ACC112 (cell line): Measurements from ENCODE around the gene ASNSD1.

Experiments used
- H2AFZ ChIP-seq: fragments of 200-600 bp; sonication (generic); one replicate; pipeline ENCODE4 v1.6.0; 2017; ENCODE audit warnings: antibody characterized with exemption, low read length; ENCODE audit not compliant: unreplicated experiment
- H3K27ac ChIP-seq: fragments of 200-600 bp; sonication (generic); 2 replicates; pipeline ENCODE4 v1.5.1; 2014; ENCODE audit warnings: low read depth, mild to moderate bottlenecking, antibody characterized with exemption, low read length, moderate library complexity
- H3K27me3 ChIP-seq: fragments of 200-600 bp; sonication (generic); 2 replicates; pipeline ENCODE4 v1.6.1; 2014; ENCODE audit warnings: mild to moderate bottlenecking, antibody characterized with exemption, low read length, moderate library complexity, mixed read lengths; ENCODE audit not compliant: insufficient read depth
- H3K36me3 ChIP-seq: fragments of 200-600 bp; sonication (generic); 2 replicates; pipeline ENCODE4 v1.6.1; 2016; ENCODE audit warnings: mild to moderate bottlenecking, antibody characterized with exemption, low read length, moderate library complexity, mixed read lengths; ENCODE audit not compliant: insufficient read depth
- H3K4me1 ChIP-seq: fragments of 200-600 bp; sonication (generic); one replicate; pipeline ENCODE4 v1.6.1; 2016; ENCODE audit warnings: low read length, mixed read lengths; ENCODE audit not compliant: insufficient read depth, unreplicated experiment, control insufficient read depth
- H3K4me3 ChIP-seq: fragments of 200-600 bp; sonication (generic); 2 replicates; pipeline ENCODE4 v1.5.1; 2014; ENCODE audit warnings: mild to moderate bottlenecking, low read depth, low read length
- H3K79me2 ChIP-seq: fragments of 200-600 bp; sonication (generic); one replicate; pipeline ENCODE4 v1.6.0; 2016; ENCODE audit warnings: low read length; ENCODE audit not compliant: control insufficient read depth, unreplicated experiment, insufficient read depth

The ASNSD1 gene

DNA sequence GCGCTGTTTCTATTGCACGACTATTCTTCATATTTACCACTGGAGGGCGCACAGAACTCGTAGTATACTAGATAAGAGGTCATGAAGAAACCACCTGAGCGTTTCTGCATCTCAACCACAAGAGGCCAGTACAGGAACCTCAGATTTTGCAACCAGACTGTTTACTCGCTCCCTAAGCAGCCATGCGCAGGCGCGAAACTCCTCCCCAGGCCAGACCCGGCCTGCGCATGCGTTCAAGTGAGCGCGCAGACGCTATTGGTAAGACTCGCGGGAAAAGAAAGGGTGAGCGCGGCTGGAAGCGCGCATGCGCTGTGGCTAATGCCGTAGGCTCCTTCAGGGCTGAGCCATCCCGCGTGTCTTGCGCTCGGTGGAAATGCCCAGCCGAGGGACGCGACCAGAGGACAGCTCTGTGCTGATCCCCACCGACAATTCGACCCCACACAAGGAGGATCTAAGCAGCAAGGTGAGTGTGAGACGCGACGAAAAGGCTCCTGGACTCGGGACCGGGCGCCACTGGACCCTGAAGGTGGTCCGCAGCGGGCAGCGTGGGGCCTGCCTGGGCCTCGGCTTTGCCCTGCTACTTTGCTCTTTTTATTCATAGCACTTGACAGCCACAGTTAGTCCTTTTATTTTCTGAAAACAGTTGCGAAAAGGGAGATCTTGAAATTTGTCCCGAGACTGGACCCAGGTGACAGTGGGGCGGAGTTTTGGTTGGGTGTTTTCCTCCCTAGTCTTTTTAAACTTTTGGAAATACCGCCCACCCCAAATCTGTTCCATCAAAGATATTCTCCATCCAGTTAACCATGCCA is at the start of gene ASNSD1:
Gene ASNSD1, plus strand, starts transcription at position 312 of the 809 bp plus-strand sequence. CDS start 4,674 bp downstream, outside the sequence.
- Histone ChIP-seq H3K79me2 (peaks cover 32% of the 10 kb centered on the region), H3K4me3 (peak within 1 kb of the TSS; percentile 92), H2AFZ (peak within 1 kb of the TSS; percentile 95), H3K36me3 (peaks cover 8% of the 10 kb centered on the region; the same call in 1 of the 2 replicates), H3K27ac (no peak within 1 kb of the TSS), H3K27me3 (no peaks in the 10 kb centered on the region), H3K4me1 (peaks cover 13% of the 10 kb centered on the region)

GRCh38 chr2:189613077-189613636 is 48.1 kb upstream of the ASNSD1 start:
- H3K36me3 ChIP-seq: no peaks in the 10 kb centered on the region
- no peaks in the 10 kb centered on the region for H3K27me3 ChIP-seq
- peaks cover 36% of the 10 kb centered on the region for H3K4me1 ChIP-seq
- peak overlapping the region; percentile 46 for H2AFZ ChIP-seq
- H3K27ac ChIP-seq: peak overlapping the region; percentile 86
- peak overlapping the region; percentile 76 for H3K4me3 ChIP-seq
- H3K79me2 ChIP-seq: no peaks in the 10 kb centered on the region

DNA sequence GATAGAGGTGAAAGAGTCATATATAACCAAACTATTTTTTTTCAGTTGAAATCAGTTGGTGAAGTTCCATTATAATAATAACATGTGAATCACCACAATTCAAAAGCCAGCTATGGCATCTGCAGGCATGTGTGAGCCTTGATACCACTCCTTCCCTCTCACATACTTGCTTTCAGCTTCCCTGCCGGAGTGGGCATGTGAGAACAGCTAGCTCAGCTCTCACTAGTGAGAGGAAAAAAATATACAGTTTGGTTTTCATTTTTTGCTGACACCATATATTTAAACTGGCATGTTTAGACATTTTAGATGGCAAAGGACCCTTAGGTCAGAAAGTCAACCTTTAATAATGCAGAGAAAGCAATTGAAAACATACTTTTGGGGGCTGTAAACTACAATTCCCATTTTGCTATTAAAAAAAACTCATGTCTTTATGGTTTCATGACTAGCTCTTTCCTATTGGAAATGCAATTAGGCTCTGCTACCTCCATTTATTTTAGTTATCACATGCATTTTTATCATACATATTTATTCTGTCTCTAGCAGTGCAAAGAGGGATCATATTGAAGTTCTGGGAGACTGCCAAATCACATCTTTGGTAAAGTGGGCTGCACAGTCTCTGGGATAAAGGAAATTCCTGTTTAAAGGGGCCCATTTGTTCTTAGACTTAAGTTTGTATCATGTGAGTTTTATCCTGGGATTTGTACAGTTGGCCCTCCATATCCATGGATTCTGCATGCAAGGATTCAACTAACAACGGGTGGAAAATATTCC is 47.4 kb upstream of the ASNSD1 start:
- Histone ChIP-seq H3K36me3 (no peaks in the 10 kb centered on the region), H3K27ac (peak overlapping the region; percentile 86), H3K27me3 (no peaks in the 10 kb centered on the region), H3K4me3 (peak overlapping the region; percentile 76), H3K4me1 (peaks cover 30% of the 10 kb centered on the region), H2AFZ (peak overlapping the region; percentile 46), H3K79me2 (no peaks in the 10 kb centered on the region)

DNA sequence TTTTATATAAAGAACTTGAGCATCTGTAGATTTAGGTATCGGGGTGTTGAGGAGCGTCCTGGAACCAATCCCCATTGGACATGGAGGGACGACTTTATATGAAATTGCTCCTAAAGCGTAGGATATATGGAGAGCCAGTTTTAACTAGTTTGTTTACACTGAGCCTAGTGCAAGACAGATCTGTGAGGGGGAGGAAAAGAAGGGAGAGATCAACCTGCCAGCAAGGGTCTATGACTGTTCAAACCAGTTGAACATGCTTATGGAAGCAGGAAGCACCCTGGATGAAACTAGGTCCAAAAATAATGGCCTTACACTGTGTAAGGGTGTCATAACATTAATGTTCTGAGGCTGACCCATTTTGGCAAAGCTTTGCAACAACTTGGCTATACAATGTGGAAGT is 46.7 kb upstream of the ASNSD1 start:
- Histone ChIP-seq H3K27me3 (no peaks in the 10 kb centered on the region), H3K36me3 (no peaks in the 10 kb centered on the region), H3K79me2 (no peaks in the 10 kb centered on the region), H3K4me1 (peaks cover 23% of the 10 kb centered on the region), H2AFZ (no peak overlapping the region), H3K4me3 (no peak overlapping the region), H3K27ac (no peak overlapping the region)

- Histone ChIP-seq H3K4me3 (no peak overlapping the region), H3K4me1 (peaks cover 6% of the 10 kb centered on the region), H2AFZ (no peak overlapping the region), H3K79me2 (no peaks in the 10 kb centered on the region), H3K27ac (no peak overlapping the region), H3K27me3 (no peaks in the 10 kb centered on the region), H3K36me3 (no peaks in the 10 kb centered on the region)
Measured at GRCh38 chr2:189618197-189618596, 43.1 kb upstream of the ASNSD1 start.

- Histone ChIP-seq H3K36me3 (no peaks in the 10 kb centered on the region), H3K4me1 (no peaks in the 10 kb centered on the region), H2AFZ (no peak overlapping the region), H3K4me3 (no peak overlapping the region), H3K27ac (no peak overlapping the region), H3K27me3 (no peaks in the 10 kb centered on the region), H3K79me2 (no peaks in the 10 kb centered on the region)
Measured at GRCh38 chr2:189621781-189622180, 39.5 kb upstream of the ASNSD1 start.

- H3K4me3 ChIP-seq: no peak overlapping the region
- no peaks in the 10 kb centered on the region for H3K79me2 ChIP-seq
- no peaks in the 10 kb centered on the region for H3K27me3 ChIP-seq
- H2AFZ ChIP-seq: no peak overlapping the region
- H3K4me1 ChIP-seq: no peaks in the 10 kb centered on the region
- no peak overlapping the region for H3K27ac ChIP-seq
- no peaks in the 10 kb centered on the region for H3K36me3 ChIP-seq
Measured at GRCh38 chr2:189623049-189623448, 38.2 kb upstream of the ASNSD1 start.

DNA sequence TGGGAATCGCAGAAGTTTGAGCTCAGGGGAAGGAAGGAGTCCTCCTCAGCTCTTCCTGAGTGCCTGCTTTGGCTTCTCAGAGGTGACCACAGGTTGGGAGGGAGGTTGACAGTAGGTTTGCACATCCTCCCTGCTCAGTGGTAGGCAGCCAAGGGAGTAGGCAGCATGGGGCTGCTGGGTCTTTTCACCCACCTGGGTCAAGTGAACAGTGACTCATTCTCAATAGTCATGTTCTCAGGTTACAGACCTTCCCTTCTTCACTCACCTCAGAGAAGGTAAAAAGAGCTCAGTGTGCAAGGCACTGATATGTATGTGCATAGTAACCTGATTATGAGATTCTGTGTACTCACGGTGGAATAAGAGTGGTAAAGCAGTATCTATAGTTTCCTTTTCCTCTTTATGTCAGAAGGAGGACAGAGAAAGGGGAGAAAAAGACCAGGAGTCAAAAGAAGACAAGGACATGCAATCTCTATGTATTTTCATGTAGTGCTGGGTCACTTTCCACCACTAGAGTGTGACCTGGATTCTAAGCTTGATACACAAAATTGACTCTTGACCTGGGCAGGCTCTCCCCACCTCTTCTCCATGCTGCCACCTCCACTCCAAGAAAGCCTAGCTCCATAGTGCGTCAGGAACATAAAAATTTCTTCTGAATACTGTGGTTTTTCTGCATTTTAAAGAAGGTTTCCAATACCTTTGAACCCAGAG is 36.5 kb upstream of the ASNSD1 start:
- no peak overlapping the region for H2AFZ ChIP-seq
- no peaks in the 10 kb centered on the region for H3K36me3 ChIP-seq
- H3K79me2 ChIP-seq: no peaks in the 10 kb centered on the region
- no peaks in the 10 kb centered on the region for H3K4me1 ChIP-seq
- H3K27me3 ChIP-seq: no peaks in the 10 kb centered on the region
- no peak overlapping the region for H3K4me3 ChIP-seq
- H3K27ac ChIP-seq: no peak overlapping the region

DNA sequence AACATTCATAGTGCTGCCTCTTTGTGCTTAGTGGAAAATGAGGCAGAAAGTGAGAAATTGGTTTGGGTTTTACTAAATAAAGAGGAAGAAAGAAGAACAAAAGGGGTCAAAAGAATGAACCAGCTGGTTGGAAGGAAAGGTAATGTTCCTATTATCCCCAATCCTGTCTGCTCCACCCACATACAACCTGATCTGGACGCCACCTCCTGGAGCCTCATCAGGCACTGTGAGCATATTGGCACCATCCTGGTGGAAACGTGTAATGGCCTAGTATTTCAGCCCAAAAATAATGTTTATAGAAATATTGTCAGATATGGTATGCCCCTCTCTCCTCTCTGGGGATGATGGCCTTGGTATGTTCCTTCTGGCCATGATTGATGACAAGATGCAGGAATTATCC is 35.6 kb upstream of the ASNSD1 start:
- H2AFZ ChIP-seq: no peak overlapping the region
- no peaks in the 10 kb centered on the region for H3K79me2 ChIP-seq
- H3K27me3 ChIP-seq: no peaks in the 10 kb centered on the region
- no peak overlapping the region for H3K27ac ChIP-seq
- no peaks in the 10 kb centered on the region for H3K4me1 ChIP-seq
- no peaks in the 10 kb centered on the region for H3K36me3 ChIP-seq
- H3K4me3 ChIP-seq: no peak overlapping the region

DNA sequence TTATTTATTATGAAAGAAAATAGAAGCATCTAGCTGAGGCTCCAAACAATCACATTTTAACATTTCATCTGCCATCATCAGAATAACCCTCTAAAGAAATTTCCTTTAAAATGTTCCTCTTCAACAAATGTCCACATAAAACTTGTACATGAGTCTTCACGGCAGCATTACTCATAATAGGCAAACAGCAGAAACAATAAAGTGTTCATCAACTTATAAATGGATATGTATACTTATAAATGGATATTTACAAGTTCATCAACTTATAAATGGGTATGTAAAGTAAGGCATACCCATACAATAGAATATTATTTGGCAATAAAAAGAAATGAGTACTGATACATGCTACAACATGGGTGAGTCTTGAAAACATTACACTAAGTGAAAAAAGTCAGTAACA is 33.5 kb upstream of the ASNSD1 start:
- Histone ChIP-seq H3K79me2 (no peaks in the 10 kb centered on the region), H3K27ac (no peak overlapping the region), H3K4me1 (no peaks in the 10 kb centered on the region), H3K4me3 (no peak overlapping the region), H3K27me3 (no peaks in the 10 kb centered on the region), H2AFZ (no peak overlapping the region), H3K36me3 (no peaks in the 10 kb centered on the region)
